DMS114 treated with DMSO at 0.1 percent for 48 hours (cell line): ENCODE results near the gene SLC12A3.

ENCODE experiments used
- DNase-seq: peaks from one replicate; lab custom pipeline; 2025; ENCODE audit not compliant: unreplicated experiment; lab: John Stamatoyannopoulos, UW

Gene SLC12A3

DNA sequence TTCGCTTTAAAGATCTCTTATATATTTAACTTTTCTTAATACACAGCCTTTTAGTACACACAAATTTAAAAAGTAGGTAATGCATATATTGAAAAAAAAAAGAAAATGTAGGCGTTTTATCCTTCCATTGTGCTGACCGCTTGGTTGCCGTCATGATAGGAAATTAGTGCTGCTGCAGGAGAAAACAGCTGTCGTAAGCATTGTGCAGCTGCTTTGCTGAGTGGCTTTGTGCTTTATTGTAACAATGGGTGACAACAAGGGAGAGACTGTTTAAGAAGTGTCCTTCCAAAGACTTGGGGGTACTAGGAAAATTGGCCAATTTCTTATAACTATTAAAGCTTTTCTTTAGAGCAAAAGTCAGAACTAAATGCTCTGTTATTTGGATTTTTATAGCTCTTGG is 71.9 kb downstream of the SLC12A3 start:
- DNase-seq = no peak

DNA sequence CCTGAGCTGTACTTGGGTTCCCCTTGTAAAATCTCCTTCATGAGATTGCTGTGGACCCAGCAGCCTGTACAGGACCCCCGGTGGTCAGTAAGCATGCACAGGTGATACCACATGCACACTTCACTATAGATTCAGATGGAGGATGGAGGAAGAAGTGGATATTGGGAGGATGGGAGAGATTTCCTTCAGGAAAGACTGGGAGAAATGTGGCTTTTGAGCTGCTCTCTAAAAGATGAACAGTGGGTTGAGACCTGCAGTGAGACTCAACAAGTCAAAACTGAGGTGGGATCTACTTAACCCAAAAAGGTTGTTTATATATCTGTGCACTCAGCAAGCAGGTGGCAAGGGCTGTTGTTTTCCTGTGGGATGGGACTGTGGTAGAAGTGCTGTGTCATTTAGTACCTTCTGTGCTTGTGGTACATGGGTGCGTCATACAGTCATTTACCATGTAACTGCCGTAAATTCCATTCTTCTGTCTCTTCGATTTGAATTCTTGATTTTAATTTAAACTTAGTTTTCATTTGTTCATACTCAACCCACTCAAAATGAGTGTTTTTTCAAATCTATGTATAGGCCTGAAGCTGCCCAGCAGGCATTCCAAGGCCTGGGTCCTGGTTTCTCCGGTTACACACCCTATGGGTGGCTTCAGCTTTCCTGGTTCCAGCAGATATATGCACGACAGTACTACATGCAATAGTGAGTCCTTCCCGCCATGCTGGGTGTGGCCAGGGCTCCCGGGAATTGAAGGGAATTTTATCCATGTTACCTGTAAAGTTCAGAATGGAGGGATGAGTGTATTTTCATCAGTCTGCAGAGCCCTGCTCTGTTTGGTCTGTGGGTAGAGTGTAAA is 73.9 kb downstream of the SLC12A3 start:
- DNase-seq = no peak

DNA sequence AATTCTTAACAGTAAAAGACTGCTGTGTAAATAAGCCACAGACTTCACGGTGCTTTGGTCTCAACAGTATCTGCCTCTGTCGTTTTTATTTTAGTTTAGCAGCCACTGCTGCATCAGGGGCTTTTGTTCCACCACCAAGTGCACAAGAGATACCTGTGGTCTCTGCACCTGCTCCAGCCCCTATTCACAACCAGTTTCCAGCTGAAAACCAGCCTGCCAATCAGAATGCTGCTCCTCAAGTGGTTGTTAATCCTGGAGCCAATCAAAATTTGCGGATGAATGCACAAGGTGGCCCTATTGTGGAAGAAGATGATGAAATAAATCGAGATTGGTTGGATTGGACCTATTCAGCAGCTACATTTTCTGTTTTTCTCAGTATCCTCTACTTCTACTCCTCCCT is 74.8 kb downstream of the SLC12A3 start:
- no peak for DNase-seq

DNA sequence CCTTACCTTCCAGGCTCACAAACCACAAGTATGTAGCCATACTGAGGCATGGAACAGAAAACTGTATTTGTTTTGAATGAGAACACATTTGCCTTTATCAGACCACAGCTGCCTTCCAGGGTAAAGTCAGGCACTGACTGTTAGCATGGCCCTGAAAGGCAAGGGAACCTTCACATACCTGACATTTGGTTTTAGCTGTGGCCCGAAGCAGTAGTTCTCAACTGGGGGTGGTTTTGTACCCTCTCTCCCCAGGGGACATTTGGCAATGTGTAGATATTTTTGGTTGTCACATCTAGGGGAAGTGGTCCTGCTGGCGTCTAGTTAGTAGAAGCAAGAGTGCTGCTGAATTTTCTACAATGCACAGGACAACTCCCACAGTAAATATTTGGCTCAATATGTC is 76.1 kb downstream of the SLC12A3 start:
- DNase-seq = no peak

DNA sequence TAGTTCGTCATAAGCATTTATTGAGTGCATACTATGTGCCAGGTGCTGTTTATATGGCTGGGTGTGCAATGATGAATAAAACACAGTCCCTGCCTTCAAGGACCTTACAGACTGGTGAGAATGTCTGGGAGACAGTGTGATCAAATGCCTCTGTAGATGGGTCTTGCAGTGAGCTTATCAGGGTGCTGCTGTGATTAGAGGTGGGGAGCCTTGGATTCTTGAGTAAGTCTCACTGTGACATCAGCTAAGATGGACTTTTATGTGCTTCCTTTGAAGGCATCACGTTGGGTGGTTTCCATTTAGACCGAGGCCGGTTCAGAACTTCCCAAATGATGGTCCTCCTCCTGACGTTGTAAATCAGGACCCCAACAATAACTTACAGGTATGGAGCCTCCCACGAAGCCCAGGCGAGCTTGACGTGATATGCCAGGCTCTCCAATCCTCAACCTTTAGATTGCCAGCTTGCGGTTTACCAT is 76.9 kb downstream of the SLC12A3 start:
- DNase-seq = no peak

DNA sequence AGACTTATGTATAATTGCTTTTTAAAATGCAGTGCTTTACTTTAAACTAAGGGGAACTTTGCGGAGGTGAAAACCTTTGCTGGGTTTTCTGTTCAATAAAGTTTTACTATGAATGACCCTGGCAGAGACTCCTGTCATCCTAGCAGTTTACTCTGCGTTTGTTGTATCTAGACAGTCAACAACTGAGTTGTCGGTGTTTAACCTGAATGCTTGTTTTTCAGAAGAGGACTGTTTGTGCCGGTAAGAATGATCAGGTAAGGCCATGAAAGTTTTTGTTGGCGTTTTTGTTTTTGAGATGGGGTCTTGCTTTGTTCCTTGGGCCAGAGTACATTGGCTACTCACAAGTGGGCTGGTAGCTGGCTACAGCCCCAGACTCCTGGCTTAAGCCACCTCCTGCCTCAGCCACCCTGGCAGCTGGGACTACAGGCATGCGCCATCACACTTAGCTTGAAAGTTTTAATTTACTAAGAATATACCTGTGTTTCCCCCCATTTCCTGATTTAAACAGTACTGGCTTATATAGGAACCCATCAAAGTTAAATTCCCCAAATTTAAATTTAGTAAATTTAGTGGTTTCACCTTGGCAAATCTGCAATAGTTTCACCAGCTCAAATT is 78.9 kb downstream of the SLC12A3 start:
- DNase-seq = no peak

DNA sequence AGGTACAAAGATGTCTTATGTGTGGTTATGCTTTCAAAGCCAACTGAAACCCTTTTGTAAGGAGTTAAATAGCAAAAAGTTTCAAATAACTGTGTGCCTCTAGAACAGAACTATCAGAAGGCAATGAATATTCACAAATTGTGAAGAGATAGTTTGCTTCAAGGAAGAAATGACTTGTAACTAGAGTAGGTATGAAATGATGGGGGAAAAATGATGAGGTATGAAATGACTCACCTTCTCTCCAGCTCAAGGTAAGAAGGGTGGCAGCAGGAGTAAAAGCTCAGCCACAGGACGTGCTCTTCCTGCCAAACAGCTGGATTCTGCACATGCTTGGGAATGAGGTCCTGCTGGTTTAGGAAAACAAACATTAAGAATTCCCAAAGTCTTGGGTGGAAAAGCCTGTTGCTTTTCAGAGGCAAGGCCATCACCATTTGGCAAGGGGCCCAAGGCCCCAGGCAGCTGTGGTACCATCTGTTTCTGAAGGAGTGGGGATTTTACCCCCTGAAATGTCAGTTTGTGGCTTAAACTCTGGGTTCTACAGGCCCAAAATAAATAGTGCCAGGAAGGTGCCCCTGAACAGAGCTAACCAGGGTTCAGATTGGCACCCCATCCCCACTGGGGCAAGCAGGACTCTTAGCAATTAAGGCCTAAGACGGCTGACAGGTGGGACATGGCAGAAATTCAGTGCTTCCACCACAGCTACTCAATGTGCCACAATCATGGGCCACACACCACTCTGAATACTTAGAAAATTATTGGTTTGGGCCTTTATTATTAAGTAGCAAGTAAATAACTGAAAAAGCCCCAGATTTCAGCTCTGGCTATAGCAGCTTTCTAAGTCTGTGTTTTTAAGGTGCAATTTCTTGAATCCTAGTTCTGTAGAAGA is 80.2 kb downstream of the SLC12A3 start:
- DNase-seq = no peak

DNA sequence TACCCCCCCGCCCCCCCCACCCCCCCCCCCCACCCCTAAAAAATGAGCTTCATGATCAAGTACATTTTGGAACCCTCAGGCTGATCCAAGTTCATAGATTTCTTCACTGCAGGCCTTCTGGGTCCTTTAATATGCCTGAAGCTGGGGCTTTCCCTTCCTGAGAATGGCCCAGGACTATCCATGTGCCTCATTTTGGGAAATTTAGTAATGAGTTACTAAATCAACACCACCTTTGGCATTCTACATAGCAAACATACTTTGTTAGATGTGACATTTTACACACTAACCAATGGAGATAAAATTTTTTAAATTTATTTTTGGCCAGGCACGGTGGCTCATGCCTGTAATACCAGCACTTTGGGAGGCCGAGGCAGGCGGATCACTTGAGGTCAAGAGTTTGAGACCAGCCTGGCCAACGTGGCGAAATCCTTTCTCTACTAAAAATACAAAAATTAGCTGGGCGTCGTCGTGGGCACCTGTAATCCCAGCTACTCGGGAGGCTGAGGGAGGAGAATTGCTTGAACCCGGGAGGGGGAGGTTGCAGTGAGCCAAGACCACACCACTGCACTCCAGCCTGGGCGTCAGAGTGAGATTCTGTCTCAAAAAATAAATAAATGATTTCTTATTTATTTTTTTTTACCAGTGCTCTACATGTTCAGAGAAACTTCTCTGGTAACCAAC is 81.0 kb downstream of the SLC12A3 start:
- DNase-seq = no peak

DNA sequence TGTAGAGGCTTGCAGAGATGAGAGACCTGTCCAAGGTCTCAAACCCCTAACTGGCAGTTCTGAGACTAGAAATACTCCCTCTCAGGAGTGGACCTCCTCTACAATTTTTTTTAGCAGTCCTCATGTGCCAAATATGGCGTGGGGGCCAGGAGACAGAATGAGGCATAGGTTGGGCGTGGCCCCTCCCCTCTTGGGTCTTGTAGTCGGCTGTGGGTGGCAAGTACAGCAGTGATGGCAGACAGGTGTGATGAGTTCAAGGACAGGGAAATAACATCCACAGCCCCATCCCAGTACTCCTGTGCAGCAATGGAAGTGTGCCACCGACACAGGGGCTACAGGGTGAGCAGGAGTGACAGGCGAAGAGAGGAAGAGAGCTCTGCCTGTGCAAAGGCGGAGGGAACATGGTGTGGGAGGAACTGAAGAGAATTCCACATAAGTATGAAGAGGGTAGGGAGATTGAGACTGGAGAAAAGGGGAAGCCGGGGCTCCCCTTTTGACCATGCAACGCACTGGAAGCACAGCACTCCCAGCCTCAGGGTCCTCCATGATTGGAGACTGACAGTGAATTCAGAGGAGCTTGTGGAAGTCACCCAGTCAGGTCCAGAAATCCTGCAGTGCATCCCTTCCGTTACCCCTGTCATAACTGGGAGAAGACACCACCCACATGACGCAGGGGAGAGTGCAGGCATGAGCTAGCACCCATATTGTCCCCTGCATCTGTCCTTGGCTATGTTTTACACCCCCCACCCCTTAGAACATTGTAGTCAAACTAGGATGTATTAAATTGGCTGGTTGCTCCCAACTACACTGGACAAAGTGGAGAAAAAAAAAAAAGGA is 82.0 kb downstream of the SLC12A3 start:
- no peak for DNase-seq

DNA sequence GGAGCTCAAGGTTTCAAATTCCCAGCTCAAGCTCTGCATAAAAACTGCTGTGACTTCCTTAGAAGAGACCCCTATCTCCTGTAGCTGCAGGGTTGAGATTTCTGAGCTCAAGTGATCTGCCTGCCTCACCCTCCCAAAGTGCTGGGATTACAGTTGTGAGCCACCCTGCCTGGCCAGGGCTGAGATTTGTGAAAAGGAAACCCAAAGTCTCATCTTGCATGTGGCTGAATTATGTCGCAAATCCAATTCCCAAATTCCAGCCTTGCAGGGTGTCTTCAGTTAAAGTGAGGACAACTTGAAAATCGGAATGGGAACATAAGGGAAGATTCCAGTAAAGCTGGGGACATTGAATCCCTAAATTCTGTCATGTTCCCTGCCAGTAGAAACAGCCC is 82.6 kb downstream of the SLC12A3 start:
- no peak for DNase-seq

DNA sequence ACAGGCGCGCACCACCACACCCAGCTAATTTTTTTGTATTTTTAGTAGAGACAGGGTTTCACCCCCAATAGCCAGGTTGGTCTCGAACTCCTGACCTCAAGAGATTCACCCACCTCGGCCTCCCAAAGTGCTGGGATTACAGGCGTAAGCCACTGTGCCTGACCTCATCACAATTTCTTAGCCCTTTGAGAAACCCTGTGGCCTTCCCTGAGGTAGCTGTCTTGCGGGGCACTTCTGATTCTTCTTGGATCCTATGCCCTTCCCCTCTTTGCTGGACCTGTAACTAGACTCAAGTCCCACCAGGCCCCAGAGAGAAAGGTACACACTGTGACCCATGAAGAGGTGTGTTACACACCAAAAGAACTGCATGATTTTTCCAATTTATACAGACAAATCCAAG is 83.2 kb downstream of the SLC12A3 start:
- DNase-seq = no peak

DNA sequence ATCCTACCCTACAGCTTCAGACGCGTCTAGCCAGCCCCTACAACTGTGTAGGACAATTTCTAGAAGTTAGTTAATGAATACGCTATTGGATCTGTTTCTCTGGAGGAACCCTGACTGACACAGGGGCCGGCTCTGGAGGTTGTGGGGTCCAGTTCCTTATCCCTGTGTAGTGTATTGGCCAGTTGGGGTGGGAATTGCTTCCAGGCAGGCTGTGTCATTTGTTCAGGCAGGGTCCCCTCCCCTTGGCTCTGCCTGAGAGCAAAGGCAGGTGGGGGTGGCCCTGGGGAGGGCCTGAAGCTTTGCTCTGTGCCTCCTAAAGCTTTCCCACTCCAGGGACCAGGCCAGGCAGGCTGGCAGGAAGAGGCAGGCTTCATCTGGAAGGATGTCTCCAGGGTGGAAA is 85.0 kb downstream of the SLC12A3 start:
- no peak for DNase-seq

DNA sequence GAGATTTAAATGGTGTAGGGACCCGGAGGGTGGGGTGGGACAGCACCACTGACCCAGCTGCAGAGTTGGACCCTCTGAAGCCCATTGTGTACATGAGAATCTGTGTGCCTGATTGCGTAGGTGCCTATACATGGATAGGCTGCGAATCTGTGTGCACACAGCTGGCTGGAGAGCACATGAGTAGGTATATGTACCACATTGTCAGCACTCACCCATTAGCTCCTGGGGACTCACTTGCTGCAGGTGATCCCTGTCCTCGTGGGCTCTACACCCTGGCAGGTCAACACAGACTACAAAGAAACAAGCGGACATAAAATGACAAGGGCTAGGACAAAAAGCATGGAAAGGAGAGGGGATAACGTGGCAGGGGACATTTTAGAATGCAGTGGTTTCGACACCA is 85.4 kb downstream of the SLC12A3 start:
- no peak for DNase-seq

DNA sequence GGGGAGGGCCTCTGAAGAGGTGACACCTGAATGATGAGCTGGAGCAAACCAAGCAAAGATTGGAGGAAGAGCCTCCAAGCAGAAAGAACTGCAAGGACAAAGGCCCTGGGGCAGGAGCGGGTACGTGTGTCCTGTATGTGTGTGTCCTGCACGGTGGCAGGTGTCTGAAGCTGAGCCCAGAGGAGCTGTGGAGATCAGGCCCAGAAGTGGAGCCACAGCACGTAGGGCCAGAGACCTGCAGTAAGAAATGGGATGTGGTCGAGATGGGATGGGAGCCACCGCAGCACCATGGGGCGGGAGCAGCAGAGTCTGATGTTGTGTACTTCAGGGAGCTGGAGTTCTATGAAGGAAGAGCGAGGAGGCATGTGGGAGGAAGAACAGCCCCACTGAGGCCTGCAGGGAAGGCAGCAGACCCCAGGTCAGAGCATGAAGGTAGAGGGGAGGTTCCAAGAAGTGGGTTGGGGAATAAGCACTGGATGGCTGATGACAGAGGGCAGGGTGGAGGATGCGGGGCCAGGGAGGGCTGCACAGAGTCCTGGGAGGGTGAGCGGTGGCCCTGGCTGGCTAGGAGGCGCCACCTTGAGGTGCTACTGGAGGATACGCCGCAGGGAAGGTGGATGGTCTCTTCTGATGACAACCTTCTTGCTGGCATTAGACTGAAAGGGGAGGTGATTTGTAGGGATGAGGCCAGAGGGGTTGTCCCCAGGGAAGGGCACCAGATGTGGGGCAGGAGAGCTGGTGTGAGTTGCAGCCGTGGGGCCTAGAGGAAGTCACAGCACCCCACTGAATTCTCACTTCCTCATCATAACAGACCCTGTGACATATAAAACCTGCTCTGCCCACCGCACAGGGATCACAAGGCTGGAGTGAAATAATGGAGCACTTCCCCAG is 86.1 kb downstream of the SLC12A3 start:
- DNase-seq = peak; percentile 19

DNA sequence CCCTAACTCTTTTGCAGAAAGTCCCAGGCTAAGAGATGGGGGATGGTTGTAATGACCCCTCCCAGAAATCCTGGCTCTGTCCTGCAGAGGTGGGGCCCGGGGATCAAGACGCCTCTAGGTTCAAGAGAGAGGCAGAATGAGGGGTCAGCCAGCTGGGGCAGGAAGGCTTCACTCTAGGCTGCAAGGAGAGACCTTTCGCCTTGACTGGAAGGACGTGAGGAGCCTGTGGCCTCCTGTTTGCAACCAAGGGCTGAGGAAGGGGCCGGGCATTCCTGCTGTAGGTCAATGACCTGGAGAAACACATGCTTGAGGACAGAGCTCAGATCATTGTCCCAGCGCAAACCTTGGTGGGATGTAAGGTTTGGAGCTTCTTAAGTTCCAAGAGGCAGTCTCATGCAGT is 88.0 kb downstream of the SLC12A3 start:
- DNase-seq = no peak

DNA sequence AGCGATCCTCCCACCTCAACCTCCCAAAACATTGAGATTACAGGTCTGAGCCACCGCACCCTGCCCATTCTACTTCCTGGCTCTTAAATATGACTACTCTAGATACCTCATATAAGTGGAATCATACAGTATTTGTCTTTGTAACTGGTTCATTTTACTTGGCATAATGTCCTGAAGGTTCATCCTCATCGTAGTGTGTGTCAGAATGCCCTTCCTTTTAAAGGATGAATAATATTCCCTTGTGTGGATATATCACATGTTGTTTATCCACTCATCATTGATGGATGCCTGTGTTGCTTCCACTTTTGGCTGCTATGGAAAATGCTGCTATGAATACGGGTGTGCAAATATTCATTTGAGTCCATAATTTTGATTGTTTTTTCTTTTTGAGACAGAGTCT is 91.1 kb downstream of the SLC12A3 start:
- no peak for DNase-seq

DNA sequence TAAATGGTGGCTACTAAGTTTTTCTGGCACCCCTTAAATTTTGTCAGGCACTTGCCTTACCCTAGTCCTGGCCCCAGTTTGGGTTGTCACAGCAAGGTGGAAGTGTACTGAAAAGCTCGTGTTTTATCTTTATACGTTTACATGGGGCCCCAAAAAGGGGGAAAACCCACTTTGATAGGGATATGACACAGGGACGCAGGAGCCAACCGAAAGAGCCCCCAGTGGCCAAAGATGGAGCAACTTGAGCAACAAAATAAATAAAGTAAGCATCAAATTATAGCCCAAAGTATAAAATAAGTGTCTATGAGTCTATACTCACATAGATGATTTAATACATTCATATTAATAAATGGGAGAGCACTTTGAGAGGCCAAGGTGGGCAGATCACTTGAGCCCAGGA is 91.7 kb downstream of the SLC12A3 start:
- DNase-seq = no peak

DNA sequence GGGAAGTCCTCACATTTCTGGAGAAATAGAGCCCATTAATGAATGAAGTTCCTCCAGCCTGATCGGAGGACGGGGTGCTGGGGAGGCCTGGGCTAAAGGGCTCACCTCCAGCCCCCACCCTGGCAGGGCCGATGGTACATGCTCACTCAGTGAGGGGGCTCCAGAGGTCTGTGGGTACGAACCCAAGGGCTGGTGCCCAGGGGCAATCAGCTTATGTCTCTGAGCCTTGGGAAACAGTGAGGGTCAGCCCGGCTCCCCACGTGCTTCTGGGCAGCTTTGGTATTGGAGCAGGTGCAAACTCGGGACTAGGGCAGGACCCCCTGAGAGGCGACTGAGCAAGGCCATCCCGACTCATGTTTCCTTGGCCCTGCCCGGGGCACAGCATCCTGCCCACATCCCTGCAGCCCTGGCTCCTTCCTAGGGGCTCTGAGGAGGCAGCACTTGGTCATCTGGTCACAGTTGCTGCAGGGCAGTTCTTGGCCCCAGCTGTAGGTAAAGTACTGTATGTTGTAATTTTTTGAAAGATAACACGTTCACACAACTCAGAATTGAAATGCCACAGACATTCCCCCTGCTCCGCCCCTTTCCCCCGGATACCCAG is 95.8 kb downstream of the SLC12A3 start:
- no peak for DNase-seq

DNA sequence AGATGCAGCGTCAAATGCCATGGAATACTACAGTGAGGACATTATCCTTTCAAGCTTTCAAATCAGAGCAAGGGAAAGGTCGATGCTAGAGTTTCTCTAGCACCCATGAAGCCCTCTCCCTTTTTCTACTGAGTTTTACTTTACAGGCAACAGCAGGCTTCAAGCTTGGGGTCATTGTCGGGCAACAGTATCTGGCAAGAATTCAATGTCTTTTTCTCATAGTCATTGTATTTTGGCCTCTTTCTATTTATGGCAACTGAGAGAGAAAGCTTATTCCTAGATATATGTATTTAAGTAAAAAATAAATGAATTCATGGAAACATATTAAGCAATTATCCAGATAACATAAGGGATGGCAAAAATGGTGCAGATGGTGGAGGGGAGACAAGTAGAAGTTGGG is 96.4 kb downstream of the SLC12A3 start:
- DNase-seq = no peak
